Calu3 (cell line): ENCODE measurements around the gene ASRGL1. TPM values are rescaled to one million over a fixed set of nuclear protein-coding genes. Genes with fewer than 3 reads are reported as not detected.
"Not testable (repeated sequence)": the region's sequence is repeated elsewhere in the genome, so short reads cannot be mapped to it uniquely, and the experiment has no call there.

Source experiments
- BruUV-seq: library from RNA; stranded (reverse); fragments of 400-500 nt; replicated peaks from 2 replicates; lab custom pipeline; 2021; lab: Mats Ljungman, UMichigan
- CTCF ChIA-PET: fragments of 300-600 bp; sonication (Branson Sonifier 250); formaldehyde crosslinking; loops from one replicate; lab custom pipeline; 2022; ENCODE audit warnings: antibody characterized with exemption; lab: Charles Lee
- DNase-seq: peaks from one replicate; pipeline ENCODE4 v3.0.0; 2022
- H3K27ac Mint-ChIP-seq: one replicate; pipeline ENCODE4 v1.8.0; 2022; ENCODE audit warnings: mixed read lengths; ENCODE audit not compliant: unreplicated experiment
- H3K27me3 Mint-ChIP-seq: one replicate; pipeline ENCODE4 v1.8.0; 2022; ENCODE audit warnings: mixed read lengths; ENCODE audit not compliant: unreplicated experiment
- H3K36me3 Mint-ChIP-seq: one replicate; pipeline ENCODE4 v1.8.0; 2022; ENCODE audit warnings: mild to moderate bottlenecking, moderate library complexity, mixed read lengths; ENCODE audit not compliant: insufficient read depth, unreplicated experiment
- H3K4me1 Mint-ChIP-seq: one replicate; pipeline ENCODE4 v1.8.0; 2022; ENCODE audit warnings: mild to moderate bottlenecking, low read depth, mixed read lengths; ENCODE audit not compliant: unreplicated experiment
- H3K4me3 Mint-ChIP-seq: one replicate; pipeline ENCODE4 v1.8.0; 2022; ENCODE audit warnings: mild to moderate bottlenecking, low read depth, moderate library complexity, mixed read lengths; ENCODE audit not compliant: unreplicated experiment
- H3K9me3 Mint-ChIP-seq: one replicate; pipeline ENCODE4 v1.8.0; 2022; ENCODE audit warnings: low read depth, mixed read lengths; ENCODE audit not compliant: unreplicated experiment
- intact Hi-C: fragments of 100-400 bp; cut with micrococcal nuclease; formaldehyde crosslinking; loops from one replicate; pipeline ENCODE4 v1.10.0; 2022; ENCODE audit not compliant: unreplicated experiment
- total RNA-seq: library from RNA; stranded (reverse); gene quantifications from 2 replicates; pipeline ENCODE4 v1.2.3, GENCODE V29; 2022
- TF ChIP-seq, protein P1 (sequence below): fragments of 200-600 bp; IDR thresholded peaks from one replicate; pipeline ENCODE4 v1.8.0; 2022; ENCODE audit warnings: antibody characterized with exemption; ENCODE audit not compliant: unreplicated experiment

Gene ASRGL1
- total RNA-seq, 1 experiment from 2014 or later: 30.3 TPM

DNA sequence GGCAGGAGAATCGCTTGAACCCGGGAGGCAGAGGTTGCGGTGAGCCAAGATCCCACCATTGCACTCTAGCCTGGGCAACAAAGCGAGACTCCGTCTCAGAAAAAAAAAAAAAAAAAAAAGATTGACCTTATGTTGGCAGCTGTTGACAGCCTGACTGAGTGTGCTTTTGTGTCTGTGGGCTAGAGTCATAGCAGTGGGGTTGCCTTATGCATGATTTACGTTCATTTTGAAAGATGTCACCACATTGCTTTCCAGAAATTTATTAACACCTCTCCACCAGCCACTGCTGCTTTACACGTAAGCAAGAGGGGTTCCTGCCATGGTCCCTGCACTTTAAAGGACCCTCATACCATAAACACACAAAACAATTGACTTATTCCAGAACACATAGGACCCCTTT lies 21.0 kb downstream of the ASRGL1 start:
- TF ChIP-seq, protein P1, sequence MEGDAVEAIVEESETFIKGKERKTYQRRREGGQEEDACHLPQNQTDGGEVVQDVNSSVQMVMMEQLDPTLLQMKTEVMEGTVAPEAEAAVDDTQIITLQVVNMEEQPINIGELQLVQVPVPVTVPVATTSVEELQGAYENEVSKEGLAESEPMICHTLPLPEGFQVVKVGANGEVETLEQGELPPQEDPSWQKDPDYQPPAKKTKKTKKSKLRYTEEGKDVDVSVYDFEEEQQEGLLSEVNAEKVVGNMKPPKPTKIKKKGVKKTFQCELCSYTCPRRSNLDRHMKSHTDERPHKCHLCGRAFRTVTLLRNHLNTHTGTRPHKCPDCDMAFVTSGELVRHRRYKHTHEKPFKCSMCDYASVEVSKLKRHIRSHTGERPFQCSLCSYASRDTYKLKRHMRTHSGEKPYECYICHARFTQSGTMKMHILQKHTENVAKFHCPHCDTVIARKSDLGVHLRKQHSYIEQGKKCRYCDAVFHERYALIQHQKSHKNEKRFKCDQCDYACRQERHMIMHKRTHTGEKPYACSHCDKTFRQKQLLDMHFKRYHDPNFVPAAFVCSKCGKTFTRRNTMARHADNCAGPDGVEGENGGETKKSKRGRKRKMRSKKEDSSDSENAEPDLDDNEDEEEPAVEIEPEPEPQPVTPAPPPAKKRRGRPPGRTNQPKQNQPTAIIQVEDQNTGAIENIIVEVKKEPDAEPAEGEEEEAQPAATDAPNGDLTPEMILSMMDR: no peak
- H3K9me3 Mint-ChIP-seq: no peaks in the 10 kb centered on the region
- intact Hi-C loops: no loop called here
- CTCF ChIA-PET: no interaction called here
- H3K27me3 Mint-ChIP-seq: no peaks in the 10 kb centered on the region
- H3K27ac Mint-ChIP-seq: no peak overlapping the region
- BruUV-seq: no TSS peak
- no peak overlapping the region for H3K4me3 Mint-ChIP-seq
- no peak for DNase-seq
- peaks cover 10% of the 10 kb centered on the region for H3K4me1 Mint-ChIP-seq
- H3K36me3 Mint-ChIP-seq: no peaks in the 10 kb centered on the region

DNA sequence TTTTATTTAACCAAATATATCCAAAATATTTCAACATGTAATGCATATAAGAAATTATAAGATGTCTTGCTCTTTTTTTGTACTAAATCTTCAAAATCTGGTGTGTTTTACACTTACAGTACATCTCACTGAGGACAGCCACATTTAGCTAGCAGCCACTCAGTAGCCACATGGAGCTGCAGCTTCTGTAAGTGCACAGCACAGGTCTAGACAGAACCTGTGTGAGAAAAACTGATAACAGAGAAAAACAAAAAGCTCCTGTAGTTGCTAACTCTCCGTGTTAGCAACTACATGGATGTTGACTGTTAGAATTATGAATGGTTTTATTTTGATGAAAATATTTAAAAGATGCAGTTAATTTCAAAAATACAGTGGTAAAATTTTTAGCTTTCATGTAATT lies 22.2 kb downstream of the ASRGL1 start:
- intact Hi-C loops: no loop called here
- no peaks in the 10 kb centered on the region for H3K27me3 Mint-ChIP-seq
- no peaks in the 10 kb centered on the region for H3K36me3 Mint-ChIP-seq
- no peak overlapping the region for H3K4me3 Mint-ChIP-seq
- no TSS peak for BruUV-seq
- no peak overlapping the region for H3K27ac Mint-ChIP-seq
- H3K9me3 Mint-ChIP-seq: no peaks in the 10 kb centered on the region
- CTCF ChIA-PET: interaction anchor here (0.5 kb wide), 2 partner anchors 20 to 24 kb away, joined by 3 to 5 read pairs; no protein-coding TSS in a partner anchor
- no peak for DNase-seq
- peaks cover under 1% of the 10 kb centered on the region for H3K4me1 Mint-ChIP-seq
- TF ChIP-seq, protein P1: no peak

DNA sequence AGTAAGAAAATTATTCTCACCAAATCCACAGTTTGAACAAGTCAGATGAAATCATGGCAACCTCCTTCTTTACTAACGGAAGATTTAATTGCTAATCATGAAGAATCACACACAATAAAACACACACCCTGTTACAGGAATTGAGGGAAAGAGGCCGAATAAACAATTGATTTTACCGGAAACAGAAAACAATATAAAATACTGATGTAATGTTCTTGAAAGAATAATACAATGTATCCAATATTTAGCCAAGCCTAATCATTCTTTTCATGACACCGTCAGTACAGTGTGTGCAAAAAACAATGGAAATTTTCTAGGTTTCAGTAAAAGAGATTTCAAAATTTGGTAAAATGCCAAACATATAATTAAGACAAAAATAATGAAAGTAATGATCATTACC lies 23.4 kb downstream of the ASRGL1 start:
- Mint-ChIP-seq H3K4me3 (no peak overlapping the region), H3K4me1 (no peaks in the 10 kb centered on the region), H3K27ac (no peak overlapping the region), H3K27me3 (no peaks in the 10 kb centered on the region), H3K9me3 (no peaks in the 10 kb centered on the region), H3K36me3 (no peaks in the 10 kb centered on the region)
- TF ChIP-seq, protein P1: no peak
- DNase-seq: no peak
- CTCF ChIA-PET: no interaction called here
- intact Hi-C loops: no loop called here
- BruUV-seq: no TSS peak

DNA sequence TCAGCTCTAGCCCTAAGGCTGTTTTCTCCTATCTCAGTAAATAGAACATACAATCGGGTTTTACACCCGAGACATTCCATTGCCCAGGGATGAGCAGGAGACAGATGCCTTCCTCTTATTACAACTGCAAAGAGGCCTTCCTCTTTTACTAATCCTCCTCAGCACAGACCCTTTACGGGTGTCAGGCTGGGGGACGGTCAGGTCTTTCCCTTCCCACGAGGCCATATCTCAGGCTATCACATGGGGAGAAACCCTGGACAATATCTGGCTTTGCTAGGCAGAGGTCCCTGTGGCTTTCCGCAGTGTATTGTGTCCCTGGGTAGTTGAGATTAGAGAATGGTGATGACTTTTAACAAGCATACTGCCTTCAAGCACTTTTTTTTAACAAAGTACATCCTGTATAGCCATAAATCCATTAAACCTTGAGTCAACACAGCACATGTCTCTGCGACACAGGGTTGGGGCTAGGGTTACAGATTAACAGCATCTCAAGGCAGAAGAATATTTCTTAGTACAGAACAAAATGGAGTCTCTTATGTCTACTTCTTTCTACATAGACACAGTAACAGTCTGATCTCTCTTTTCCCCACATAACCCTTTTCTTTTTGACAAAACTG lies 31.7 kb downstream of the ASRGL1 start:
- intact Hi-C loops, CTCF ChIA-PET, H3K9me3 Mint-ChIP-seq, H3K4me1 Mint-ChIP-seq, H3K27ac Mint-ChIP-seq, DNase-seq, H3K36me3 Mint-ChIP-seq, H3K4me3 Mint-ChIP-seq, H3K27me3 Mint-ChIP-seq, BruUV-seq: not testable (repeated sequence)

DNA sequence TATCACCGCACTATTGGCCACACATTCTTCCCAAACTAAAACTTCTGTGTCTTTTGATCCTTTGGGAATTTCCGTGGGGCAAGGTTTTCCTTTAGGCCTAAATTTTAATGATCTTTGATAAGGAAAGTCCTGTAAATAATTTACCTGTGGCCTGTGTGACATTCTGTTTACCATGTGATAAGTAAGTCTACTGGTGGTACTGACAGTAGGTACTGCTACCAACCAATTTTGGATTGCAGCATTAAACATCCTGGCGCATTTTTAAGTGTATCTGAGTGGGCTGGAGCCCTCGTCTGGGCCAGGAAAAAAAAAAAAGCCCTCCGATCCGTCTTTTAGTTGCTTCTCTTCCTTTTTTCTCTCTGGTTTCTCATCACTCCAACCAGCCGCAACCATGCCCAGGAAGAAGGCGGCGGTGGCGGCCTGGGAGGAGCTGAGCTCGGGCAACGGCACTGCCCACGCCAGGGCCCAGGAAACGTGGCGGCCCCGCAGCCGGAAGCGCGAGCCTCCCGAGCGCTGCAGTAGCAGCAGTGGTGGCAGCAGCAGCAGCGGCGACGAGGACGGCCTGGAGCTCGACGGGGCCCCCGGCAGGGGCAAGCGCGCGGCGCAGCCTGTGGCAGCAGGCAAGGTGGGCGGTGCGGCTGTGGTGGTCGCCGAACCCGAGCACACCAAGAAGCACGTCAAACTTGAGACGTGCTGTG lies 33.6 kb downstream of the ASRGL1 start:
- H3K9me3 Mint-ChIP-seq: no peaks in the 10 kb centered on the region
- no TSS peak for BruUV-seq
- no peaks in the 10 kb centered on the region for H3K36me3 Mint-ChIP-seq
- no peak for DNase-seq
- no peaks in the 10 kb centered on the region for H3K27me3 Mint-ChIP-seq
- H3K27ac Mint-ChIP-seq: no peak overlapping the region
- no peaks in the 10 kb centered on the region for H3K4me1 Mint-ChIP-seq
- CTCF ChIA-PET: no interaction called here
- intact Hi-C loops: no loop called here
- TF ChIP-seq, protein P1: no peak
- H3K4me3 Mint-ChIP-seq: no peak overlapping the region
